ENCODE results near the gene MEG3.
"Not testable (repeated sequence)": the region's sequence is repeated elsewhere in the genome, so short reads cannot be mapped to it uniquely, and the experiment has no call there.

The MEG3 gene

DNA sequence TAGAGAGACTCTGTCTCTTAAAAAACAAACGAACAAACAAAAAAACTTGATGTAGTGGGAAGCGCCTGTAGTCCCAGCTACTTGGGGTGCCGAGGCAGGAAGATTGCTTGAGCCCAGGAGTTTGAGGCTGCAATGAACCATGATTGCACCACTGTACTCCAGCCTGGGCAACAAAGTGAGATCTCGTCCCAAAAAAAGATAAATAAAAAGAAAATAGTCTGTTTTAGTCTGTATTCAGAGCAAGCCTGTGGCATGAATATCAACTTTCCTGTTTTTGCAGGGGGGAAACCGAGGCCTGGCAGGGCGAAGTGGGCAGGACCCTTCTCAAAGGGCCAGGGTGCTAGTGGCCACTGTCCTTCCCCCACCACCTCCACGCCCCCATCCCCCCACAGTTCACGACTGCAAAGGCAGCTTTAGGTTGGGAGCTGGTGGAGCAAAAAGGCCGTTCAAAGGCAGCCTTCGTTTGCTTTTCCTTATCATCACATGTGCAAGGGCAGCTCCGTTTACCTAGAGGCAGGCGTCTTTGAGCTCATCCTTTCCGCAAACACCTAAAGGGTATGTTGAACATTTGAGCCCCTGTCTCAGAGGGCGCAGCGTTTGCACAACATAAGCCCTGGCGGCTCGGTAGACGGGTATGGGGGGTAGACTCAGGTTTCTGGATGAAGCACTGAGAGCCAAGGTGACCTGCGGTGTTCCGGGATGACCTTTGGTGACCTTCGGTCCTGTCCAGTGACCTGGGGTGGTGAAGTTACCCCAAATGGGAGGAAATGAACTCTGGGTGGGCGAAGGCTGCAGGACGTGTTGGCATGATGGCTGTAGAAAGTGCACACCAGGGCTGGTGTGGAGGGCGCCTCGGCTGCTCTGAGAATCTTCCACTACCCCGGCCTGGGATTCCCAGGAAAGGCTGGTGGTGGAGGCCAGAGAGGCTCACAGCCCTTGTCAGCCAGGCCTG lies 8.7 kb upstream of the MEG3 start:
- no peak for DNase-seq

DNA sequence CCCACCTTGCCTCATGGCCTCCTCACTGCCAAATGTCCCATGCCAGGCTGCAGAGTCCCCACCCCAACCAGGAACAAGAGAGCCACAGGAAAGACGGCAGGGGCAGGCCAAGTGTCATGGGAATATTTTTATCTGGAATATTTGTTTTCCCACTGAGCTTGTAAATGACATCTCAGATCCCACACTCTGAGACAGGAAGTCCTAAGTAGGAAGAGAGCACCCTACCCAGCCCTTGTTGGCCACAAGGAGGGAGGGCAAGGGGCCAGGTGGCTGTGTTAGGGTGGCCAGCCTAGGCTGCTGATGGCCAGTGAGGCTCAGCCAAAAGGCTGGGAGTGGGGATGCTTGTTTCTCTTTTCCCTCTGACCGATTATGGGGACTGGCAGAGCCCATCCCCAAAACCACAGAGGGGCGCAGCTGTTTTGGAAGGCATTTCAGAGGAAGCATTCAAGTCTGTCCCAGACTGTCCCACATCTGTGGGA lies 7.7 kb upstream of the MEG3 start:
- no peak for DNase-seq

DNA sequence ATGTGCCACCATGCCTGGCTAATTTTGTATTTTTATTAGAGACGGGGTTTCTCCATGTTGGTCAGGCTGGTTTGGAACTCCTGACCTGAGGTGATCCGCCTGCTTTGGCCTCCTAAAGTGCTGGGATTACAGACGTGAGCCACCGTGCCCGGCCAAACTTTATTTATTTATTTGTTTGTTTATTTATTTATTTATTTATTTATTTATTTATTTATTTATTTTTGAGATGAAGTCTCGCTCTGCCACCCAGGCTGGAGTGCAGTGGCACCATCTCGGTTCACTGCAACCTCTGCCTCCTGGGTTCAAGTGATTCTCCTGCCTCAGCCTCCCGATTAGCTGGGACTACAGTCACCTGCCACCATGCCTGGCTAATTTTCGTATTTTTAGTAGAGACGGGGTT lies 7.0 kb upstream of the MEG3 start:
- DNase-seq, result not testable (repeated sequence)

DNA sequence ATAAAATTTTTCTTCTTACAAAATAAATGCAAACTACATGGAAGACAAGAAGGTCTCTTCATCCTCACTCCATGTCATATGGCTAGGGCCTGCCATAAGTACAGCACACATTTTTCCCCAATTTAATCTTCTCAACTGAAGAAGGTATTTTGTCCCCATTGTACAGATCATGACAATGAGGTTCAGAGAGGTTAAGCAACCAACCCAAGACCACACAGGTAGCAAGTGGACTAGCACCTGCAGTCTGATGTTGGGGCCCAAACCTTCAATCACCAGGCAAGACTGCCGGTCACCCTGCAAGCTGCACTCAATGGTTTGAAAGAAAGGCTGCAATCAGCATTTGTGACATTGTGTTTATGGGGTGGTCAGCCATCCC lies 6.5 kb upstream of the MEG3 start:
- DNase-seq, result no peak

DNA sequence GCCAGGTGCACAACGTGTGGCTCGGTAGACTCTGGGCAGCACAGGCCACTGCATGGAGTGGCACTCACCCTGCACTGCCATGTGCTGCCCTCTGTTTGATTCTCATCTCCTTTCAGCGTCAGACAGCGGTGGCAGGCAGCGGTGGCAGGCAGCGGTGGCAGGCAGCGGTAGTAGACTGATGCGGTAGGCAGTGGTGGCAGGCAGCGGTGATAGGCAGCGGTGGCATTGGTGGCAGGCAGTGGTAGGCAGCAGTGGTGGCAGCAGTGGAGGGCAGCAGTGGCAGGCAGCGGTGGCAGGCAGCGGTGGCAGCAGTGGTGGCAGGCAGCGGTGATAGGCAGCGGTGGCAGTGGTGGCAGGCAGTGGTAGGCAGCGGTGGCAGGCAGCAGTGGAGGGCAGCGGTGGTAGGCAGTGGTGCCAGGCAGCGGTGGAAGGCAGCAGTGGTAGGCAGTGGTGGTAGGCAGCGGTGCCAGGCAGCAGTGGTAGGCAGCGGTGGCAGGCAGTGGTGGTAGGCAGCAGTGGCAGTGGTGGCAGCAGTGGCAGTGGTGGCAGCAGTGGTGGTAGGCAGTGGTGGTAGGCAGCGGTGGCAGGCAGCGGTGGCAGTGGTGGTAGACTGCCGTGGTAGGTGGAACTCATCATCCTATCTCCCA lies 6.0 kb upstream of the MEG3 start:
- no peak for DNase-seq

DNA sequence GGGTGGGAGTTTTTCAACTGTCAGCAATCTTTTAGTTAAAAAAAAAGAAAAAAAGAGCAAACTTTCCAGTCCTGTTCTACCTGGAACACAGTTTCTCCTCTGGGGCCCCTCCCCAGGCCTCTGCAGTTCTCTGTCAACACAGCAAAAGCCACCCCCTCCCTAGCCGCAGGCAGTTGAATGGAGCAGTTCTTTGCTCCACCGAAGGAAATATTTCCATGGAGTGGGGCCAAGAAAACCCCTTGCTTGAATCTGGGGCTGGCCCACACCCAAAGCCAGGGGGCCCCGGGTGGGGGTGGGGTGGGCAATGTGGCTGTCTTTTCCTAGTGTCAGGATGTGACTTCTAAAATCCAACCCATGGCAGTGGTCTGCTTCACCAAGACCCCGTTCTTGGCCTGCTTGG lies 5.0 kb upstream of the MEG3 start:
- DNase-seq, result no peak

DNA sequence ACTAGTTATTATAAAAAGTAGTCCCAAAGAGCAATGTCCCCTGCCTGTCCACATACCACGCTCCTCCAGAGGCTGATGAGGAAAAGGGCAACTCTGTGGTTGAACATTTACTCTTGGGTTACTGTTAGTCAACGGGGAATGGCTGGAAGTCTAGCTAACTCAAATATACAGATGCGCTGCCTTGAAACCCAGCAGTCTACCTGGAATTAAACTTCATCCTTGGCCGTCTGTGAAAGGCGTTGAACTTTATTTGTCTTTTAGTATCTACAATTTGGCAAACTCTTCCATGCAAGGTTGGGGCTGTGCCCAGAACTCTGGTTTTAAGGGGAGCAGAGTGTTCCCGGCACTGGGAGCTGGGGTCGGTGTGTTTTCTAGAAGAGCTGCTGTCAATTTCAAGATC lies 3.9 kb upstream of the MEG3 start:
- no peak for DNase-seq

DNA sequence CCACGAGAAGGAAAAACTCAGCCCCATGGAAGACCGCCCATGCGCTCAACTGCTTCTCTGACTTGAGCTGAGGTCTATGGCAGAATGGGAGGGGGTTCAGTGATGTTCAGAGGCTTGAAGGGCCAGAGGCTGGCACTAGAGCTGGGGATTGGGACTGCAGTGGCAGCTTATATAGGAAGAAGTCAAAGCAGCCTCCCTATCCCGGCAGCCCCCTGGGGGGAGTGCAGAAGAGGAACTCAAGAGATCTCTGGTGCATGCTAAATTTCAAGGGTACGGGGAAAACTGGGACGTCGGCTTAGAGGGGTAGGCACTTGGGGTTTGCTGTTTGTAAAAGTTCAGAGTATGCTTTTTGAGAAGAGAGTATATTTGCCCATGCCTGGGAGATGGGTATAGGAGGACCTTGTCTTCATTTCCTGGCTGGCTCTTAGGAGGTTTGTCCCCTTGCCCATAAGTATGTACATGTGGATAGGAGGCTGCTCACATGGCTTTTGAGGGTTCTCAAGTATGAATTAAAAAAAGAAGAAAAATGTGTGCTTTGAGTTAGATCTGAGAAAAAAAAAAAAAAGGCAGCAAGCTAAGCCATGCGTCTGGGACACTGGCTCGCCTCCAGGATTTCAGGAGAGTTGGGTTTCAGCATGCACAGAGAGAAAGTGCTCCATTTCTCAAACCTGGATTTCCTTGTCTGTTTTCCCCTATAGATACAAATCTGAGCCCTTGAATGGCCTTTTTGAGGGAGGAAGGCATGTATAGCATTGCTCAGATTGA lies 3.2 kb upstream of the MEG3 start:
- no peak for DNase-seq

DNA sequence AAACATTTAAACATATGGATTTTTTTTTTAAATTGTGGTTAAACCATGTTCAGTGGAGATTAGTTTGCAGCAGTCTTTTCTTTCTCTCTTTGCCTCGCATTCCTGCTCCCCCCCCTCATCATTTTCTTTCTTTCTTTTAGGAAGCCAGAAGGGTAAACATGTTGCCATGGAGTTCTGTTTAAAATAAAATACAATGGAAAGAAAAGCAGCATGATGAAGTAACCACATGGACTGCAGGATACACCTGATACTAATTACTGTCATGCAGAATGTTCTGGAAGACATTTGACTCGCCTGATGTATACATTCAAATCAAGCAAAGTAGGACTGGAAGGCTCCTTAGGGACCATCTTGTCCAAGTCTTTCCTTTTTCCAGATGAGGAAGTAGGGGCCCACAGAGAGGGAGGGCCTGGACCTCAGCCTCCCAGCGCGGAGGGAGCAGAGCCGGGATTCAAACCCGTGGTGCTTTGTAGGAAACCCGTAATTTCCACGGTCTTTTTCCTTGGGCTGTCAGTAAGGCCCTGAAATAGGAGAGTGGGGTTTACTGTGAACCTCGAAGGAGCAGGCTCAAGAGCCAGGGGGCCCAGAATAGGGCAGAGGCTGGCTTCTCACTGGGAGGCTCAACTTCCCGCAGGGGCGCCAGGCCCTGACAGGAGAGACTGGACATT lies 2.4 kb upstream of the MEG3 start:
- no peak for DNase-seq

DNA sequence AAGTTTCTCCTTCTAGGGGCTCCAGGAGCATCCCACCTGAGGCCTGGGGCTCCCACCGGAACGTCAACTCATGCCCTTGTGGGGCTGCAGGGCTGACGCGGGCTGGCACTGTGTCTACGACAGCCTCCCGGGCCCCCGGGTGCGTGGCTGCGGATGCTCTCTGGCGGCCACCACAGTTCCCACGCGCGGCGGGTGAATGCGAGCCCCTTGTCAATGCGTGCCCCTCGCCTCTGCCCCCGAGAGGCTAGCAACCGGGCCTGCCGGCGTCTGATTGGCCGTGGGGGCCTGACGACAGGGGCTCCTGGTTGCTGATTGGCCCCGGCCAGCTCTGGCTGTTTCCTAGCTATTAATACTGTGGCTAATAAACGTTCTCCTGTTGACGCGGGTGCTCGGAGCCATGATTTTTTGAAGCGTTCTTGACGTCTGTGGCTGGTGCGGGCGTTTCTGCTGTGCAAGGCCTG lies 1.8 kb upstream of the MEG3 start:
- no peak for DNase-seq

DNA sequence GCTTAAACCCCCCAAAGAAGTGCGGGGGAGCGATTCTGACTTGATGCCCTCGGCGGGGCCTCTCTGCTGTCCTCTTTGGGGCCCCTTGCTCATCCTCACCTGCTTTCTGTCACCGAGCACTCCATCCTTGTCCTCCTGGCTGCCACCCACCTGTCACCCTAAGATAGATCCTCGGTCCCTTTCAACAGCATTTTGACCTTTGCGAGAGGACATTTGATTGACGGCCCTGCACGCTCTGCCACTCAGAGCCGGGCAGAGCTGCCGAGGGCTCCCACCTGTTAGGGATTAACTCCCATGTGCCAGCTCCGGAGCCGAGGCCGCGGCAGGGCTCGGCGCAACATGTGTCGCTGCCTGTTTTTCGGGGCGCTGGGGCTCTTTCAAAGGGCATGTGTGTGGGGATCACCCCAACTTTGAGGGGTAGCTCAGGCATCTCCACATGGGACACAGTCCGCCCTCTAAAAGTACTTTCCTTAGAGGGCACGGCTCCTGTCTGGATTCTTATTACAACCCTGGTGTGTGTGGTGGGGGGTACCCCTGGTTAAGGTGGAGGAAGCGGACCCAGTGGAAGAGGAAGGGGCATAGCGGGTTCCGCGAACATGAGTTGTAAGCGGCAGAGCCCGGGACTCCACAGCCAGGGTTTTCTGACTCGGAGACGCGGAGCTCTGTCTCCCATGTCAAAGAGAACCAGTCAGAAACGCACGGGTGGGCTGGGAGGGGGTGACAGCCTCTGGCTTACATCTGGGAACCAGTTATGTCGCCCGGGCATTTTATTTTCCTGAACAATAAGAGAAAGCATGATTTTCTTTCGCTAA lies 811 bp upstream of the MEG3 start:
- DNase-seq, result no peak

DNA sequence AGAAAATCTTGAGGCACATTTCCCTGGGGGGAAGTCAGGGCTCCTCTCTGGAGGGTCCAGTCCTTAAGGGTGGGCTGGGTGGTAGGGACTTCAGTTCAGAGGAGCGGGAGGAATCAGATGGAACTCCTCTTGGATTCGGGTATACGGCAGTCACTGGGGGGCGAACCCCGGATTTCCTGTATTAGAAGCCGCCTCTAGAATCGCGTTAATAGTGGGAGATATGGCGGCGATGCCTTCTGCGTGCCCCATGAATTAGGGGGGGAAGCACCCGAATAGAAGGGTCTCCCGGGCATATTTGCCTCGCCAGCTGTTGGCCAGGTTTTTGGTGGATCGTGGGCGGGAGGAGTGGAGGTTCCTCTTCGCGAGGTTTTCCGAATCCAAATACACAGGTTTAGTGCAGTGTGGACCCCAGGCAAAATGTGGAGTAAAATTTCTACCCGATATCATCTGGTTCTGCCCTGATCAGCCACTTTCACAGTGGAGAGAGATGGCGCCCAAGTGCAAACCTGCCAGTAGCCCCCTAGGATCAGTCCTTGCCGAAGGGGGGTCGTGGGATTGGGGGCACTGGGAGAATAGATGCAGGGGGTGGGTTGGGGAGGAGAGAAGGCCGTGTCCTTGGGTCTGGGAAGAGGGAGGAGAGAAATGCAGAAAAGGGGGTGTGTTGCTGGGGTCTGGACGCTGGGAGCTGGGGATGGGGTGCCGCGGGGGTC lies 628 bp downstream of the MEG3 start:
- DNase-seq, result no peak

DNA sequence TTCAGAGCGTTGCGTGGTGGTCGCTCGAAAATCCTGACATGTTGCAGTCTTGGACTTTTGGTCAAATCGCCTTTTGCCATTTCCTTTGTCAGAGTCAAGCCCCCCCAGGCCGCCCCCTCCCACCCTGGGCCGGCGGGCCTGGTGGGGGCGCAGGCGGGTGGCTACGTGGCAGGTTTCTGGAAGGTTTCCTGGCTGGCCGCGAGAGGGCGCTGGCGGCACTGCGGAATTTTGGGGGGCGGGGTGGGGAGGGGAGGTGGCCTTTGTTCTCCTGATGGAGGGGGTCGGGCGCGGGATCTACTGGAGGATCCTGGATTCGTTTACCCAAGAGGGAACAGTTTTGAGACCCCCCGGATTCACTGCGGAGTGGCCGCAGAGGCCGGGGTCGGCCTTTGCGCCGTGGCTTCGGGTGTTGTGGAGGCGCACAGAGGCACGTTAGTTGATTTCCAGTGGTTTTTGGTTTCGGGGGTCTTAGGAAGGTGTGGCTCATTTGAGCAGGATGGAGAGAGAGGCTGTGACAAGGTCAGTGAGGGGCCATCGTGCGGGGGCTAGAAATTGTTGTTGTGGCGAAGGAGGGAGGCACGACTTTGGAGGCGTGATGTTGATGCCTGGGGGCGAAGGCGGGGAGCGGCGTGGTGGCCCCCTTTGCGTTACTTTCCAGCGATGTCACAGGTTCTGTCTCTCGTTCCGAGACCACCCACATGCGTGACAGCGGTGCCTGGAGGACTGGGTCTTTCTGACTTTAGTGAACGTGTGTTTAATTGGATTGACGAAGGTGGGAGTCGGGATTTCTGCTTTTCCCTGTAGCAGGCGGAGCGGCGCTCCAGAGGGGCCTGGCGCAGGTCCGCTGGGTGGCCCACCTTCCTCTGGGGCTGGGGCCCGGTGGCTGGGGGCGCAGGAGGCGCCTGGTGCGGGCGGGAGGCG lies 1.4 kb downstream of the MEG3 start:
- DNase-seq, result no peak

DNA sequence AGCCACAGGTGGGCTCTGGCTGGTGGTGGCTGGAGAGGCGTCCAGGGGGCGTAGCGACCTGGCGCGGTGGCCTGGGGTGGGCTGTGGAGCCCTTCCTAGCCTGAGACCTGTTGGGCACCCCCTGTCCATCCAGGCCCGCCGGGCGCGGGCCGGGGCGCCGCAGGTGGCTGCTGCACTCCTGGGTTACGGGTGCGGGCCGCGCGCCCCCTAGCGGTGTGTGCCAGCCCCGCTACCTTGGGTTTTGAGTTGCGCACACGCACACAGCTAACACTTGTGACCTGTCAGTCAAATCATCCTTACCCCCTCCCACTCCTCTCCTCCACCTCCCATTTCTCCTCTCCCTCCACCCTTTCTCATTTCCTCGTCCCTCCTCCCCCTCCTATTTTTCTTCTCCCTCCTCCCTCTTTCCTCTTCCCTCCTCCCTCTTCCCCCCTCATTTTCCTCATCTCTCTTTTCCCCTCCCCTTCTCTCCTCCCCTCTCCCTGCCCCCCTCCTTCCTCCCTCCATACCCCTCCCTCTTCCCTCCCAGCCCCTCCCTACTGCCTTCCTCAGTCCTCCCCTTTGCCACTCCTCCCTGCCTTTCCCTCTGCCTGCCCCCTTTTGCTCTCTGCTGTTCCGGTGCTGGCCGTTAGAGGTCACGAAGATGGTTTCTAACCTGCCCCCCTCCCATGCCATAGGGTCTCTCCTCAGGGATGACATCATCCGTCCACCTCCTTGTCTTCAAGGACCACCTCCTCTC lies 2.3 kb downstream of the MEG3 start:
- DNase-seq, result no peak

DNA sequence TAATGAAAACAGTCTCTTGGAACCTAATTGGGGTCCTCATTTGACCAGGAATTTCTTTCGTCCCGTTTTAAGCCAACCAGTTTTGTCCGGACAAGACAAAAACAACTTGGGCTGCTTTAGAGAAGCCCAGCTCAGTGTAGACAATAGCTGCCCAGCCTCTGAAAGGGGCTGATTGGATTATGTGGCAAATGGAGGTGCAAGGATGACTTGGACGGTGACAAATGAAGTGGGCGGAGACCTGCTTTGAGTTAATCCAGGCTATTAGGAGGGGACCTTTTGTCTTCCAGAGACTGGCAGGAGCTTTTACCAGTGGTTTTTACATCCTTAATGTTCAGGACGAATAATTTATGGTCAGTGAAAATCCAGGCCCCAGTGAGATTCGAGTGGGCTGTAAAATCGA lies 4.8 kb downstream of the MEG3 start:
- no peak for DNase-seq

DNA sequence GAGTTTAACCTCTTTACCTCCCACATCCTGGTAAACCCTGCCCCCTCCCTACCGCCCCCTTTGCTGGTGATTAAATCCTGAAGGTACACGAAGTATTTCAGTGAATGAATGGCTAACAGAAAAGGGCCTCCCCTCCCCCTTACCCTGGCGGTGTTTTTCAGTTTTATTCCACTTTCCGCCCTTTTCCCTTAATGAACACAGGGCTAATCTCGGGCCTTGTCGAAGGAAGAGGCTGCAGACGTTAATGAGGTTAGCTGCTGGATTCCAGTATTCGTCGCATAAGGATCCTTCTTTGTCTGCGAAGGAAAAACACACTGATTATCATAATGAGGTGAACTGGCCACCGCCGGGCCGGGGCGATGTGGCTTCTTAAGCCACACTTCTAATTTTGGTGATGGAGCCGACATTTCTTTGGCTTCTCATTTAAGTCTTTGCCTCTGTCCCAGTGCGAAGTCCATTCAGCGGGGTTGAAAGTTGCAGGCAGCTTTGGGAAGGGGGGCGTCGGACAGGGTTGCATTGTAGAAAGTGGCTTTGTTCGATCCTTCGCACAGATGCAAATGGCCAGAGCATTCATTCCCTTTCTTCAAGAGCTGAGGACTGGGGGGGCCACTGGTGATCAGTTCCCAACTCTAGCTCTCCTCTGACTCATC lies 6.5 kb downstream of the MEG3 start:
- no peak for DNase-seq

DNA sequence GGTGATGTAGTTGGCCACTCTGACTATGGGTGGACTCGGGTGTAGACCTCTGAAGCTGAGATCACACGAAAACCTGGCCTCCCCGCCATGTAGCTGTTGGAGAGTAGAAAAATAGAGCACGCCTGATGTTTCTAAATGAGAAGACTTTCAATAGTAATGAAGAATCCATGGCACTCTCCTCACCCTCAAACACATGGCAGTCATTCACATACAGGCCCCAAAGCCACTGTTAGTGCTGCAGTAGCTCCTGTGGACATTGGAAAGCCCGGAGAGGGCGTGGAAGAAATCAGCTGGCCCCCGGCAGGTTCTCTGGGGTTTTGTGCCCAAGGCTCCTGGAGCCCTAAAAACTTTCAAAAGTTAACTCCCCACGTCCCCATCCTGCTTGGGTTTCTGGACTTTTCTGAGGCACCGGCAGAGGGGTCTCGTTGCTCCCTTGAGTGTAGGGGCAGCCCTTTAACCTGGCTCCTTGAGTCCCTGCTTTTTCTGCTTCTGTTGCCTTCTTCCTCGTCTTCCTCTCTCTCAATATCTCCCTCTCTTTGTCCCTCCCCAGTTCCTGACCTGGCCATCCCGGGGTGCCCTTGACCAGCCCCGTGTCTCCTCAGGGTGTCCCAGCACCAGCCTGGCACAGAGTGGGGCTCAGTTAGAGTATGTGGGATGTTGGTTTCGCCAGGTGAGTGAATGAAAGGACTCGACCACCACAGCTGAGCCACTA lies 8.3 kb downstream of the MEG3 start:
- no peak for DNase-seq
